Peyer's patch (tissue), 4 donors: Measurements from ENCODE around the gene GLT6D1. TPM values are rescaled to one million over a fixed set of nuclear protein-coding genes. Genes with fewer than 3 reads are reported as not detected.

ENCODE experiments used
- DNase-seq, 3 donors: peaks; one replicate each; pipeline ENCODE4 v3.0.0-alpha.2; 2017 to 2019
- H3K27ac ChIP-seq, 4 donors: fragments of 200-600 bp; sonication (generic); one replicate each; pipeline ENCODE4 v1.5.1; 2016 to 2019
- H3K27me3 ChIP-seq, 2 donors: fragments of 200-600 bp; sonication (generic); one replicate each; pipeline ENCODE4 v1.5.1; 2019
- H3K36me3 ChIP-seq, 3 donors: fragments of 200-600 bp; sonication (generic); one replicate each; pipeline ENCODE4 v1.5.1; 2016 to 2019
- H3K4me1 ChIP-seq, 4 donors: fragments of 200-600 bp; sonication (generic); one replicate each; pipeline ENCODE4 v1.5.1; 2016 to 2019
- H3K4me3 ChIP-seq, 4 donors: fragments of 200-600 bp; sonication (generic); 1 replicate in 3 of 4; 2 replicates in 1 of 4; pipeline ENCODE4 v1.5.1; 2016 to 2019; ENCODE audit warnings: mild to moderate bottlenecking in 1 of 4
- H3K9me3 ChIP-seq, 4 donors: fragments of 200-600 bp; sonication (generic); one replicate each; pipeline ENCODE4 v1.5.1; 2016 to 2019; ENCODE audit warnings: mild to moderate bottlenecking in 1 of 4
- POLR2A ChIP-seq, 2 donors: fragments of 450-650 bp; IDR thresholded peaks; one replicate each; pipeline ENCODE4 v1.5.1; 2017; ENCODE audit warnings: antibody characterized with exemption in 2 of 2, mild to moderate bottlenecking in 2 of 2, moderate library complexity in 2 of 2
- total RNA-seq, 4 donors: library from RNA; depleted of rRNA; stranded (reverse); fragments of >200 nt; gene quantifications; one replicate each; pipeline ENCODE4 v1.1.0, GENCODE V29; 2016
- TF ChIP-seq, protein P1 (sequence below), 6 experiments: fragments of 450-650 bp in 4 of 6; fragments of 200-600 bp in 2 of 6; sonication (generic) in 1 of 6; IDR thresholded peaks; one replicate each; pipeline ENCODE4 v1.5.1; 2017 to 2019; ENCODE audit warnings: antibody characterized with exemption in 6 of 6, mild to moderate bottlenecking in 3 of 6, moderate library complexity in 1 of 6

The GLT6D1 gene, protein sequence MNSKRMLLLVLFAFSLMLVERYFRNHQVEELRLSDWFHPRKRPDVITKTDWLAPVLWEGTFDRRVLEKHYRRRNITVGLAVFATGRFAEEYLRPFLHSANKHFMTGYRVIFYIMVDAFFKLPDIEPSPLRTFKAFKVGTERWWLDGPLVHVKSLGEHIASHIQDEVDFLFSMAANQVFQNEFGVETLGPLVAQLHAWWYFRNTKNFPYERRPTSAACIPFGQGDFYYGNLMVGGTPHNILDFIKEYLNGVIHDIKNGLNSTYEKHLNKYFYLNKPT
- not detected for total RNA-seq

DNA sequence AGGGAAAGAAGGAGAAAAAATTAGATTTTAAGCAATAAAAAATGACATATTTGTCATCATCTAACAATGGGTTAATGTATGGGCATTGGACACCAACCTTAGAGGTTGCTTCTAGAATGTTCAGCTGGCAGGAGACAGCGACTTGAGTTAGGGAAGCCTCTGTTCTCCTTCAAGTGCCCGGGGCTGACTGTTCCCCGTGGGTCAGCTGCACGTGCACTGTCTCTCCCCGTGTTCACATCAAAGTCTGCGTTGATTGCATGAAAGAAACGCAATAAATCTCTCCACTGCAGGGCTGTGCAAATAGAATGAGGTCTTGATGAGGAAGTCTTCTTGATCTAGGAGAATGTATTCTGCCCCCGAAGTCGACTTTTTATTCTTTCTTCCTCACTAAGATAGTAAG lies at the start of gene GLT6D1:
TSS of gene GLT6D1 (minus strand) at position 345 of the 400 bp plus-strand sequence. CDS start 353 bp downstream, outside the sequence.
- H3K27me3 ChIP-seq: no peaks in the 10 kb centered on the region
- H3K4me1 ChIP-seq: no peaks in the 10 kb centered on the region
- H3K36me3 ChIP-seq: no peaks in the 10 kb centered on the region
- H3K27ac ChIP-seq: no peak within 1 kb of the TSS
- H3K9me3 ChIP-seq: peaks cover 0 to 2% (median 0%) of the 10 kb centered on the region in 4 donors
- DNase-seq: no peak
- no peak within 1 kb of the TSS for H3K4me3 ChIP-seq
- TF ChIP-seq, protein P1, sequence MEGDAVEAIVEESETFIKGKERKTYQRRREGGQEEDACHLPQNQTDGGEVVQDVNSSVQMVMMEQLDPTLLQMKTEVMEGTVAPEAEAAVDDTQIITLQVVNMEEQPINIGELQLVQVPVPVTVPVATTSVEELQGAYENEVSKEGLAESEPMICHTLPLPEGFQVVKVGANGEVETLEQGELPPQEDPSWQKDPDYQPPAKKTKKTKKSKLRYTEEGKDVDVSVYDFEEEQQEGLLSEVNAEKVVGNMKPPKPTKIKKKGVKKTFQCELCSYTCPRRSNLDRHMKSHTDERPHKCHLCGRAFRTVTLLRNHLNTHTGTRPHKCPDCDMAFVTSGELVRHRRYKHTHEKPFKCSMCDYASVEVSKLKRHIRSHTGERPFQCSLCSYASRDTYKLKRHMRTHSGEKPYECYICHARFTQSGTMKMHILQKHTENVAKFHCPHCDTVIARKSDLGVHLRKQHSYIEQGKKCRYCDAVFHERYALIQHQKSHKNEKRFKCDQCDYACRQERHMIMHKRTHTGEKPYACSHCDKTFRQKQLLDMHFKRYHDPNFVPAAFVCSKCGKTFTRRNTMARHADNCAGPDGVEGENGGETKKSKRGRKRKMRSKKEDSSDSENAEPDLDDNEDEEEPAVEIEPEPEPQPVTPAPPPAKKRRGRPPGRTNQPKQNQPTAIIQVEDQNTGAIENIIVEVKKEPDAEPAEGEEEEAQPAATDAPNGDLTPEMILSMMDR (IDR thresholded peaks at IDR 0.05): no peak
- TF ChIP-seq POLR2A (IDR thresholded peaks at IDR 0.05): no peak

DNA sequence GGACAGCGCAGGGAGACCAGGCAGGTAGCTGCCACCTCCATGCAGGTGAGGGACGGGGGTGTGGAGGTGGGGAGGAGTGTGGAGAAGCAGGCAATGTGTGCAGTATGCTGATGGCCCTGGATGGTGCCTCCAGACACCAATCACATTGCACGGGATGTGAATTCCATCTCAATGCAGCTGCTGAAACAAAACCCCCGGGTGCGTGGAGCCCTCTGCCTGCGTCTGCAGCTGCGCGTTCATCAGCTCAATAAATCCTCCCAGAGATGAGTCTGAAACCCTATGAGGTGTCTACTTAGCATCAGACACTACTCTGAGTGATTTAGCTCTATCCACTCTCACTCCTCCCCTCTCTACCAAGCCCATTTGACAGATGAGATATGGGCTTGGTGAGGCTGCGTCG lies 49.7 kb upstream of the GLT6D1 start:
- no peaks in the 10 kb centered on the region for H3K4me1 ChIP-seq
- no peaks in the 10 kb centered on the region for H3K27me3 ChIP-seq
- no peak for DNase-seq
- H3K27ac ChIP-seq: no peak overlapping the region
- H3K36me3 ChIP-seq: no peaks in the 10 kb centered on the region
- H3K9me3 ChIP-seq: no peaks in the 10 kb centered on the region
- TF ChIP-seq POLR2A (IDR thresholded peaks at IDR 0.05): no peak
- TF ChIP-seq, protein P1 (IDR thresholded peaks at IDR 0.05): no peak
- H3K4me3 ChIP-seq: no peak overlapping the region

DNA sequence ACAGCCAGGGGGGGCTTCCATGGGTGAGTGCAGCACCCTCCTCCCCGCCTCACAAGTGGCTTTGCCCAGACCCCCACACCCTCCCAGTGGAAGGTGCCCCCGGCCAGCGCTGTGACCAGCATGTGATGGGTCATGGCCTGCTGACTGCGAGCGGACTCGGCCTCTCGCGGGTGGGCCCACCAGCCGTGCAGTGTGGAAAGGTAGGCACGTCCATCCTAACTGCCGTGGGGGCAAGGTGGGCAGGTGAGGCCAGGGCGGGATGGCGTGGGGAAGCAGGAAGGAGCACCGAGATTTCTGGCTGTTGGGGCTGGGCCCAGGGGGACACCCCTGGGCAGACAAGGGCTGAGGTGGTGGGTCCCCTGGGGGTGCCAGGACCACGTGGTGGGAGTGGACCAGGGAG lies 47.9 kb upstream of the GLT6D1 start:
- H3K9me3 ChIP-seq: no peaks in the 10 kb centered on the region
- TF ChIP-seq, protein P1 (IDR thresholded peaks at IDR 0.05): no peak
- TF ChIP-seq POLR2A (IDR thresholded peaks at IDR 0.05): no peak
- H3K4me1 ChIP-seq: no peaks in the 10 kb centered on the region
- no peak overlapping the region for H3K27ac ChIP-seq
- H3K27me3 ChIP-seq: no peaks in the 10 kb centered on the region
- no peak for DNase-seq
- H3K36me3 ChIP-seq: no peaks in the 10 kb centered on the region
- no peak overlapping the region for H3K4me3 ChIP-seq

DNA sequence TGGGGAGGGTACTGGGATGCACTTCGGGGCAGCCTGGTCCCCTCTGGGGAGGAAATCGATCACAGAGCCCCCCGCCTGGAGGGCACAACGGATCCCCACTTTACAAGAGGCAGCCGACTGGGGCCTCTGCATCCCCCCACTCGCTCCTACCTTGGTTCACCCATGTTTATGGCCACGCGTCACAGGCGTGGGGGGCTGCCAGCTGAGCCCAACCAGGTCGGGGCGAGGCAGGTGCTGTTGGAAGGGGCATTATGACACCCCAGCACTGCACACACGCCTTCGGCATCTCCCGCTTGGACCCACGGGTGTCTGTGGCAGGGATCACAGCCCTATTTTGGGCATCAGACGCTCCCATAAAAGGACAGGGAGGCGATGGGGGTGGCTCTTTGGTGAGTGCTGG lies 45.4 kb upstream of the GLT6D1 start:
- Histone ChIP-seq H3K4me1 (no peaks in the 10 kb centered on the region), H3K9me3 (no peaks in the 10 kb centered on the region), H3K27ac (no peak overlapping the region), H3K36me3 (no peaks in the 10 kb centered on the region), H3K4me3 (no peak overlapping the region), H3K27me3 (no peaks in the 10 kb centered on the region)
- TF ChIP-seq POLR2A (IDR thresholded peaks at IDR 0.05): no peak
- TF ChIP-seq, protein P1 (IDR thresholded peaks at IDR 0.05): no peak
- DNase-seq: no peak

DNA sequence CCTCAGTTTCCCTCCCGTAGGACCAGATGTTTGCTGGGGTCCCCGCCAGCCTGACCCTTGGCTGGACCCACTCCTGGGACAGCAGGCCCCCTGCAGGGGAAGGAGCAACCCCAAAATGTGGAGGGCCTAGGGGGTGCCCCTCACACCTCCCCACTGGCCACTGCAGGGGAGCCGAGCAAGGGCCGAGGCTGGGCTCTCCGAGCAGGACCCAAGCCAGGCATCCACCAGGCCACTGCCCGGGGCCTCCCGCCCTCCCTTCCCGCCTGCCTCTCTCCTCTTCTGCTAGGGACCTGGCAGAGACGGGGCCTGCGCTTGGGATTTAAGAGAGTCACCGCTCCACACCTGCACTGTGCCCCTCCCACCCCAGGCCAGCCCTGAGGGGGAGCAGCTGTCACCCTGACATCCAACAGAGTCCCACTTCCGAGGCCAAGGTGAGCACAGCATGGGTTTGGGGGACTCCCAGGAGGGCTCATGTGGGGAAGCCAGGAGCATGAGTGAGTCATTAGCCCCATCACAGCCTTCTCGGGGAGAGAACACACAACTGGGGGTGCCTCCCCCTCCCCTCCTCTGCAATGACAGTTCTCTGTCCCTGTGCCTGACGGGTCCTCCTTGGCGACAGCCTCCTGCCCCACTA lies 44.2 kb upstream of the GLT6D1 start:
- H3K36me3 ChIP-seq: no peaks in the 10 kb centered on the region
- no peaks in the 10 kb centered on the region for H3K27me3 ChIP-seq
- no peak for TF ChIP-seq POLR2A (IDR thresholded peaks at IDR 0.05)
- TF ChIP-seq, protein P1 (IDR thresholded peaks at IDR 0.05): no peak
- no peaks in the 10 kb centered on the region for H3K4me1 ChIP-seq
- no peak for DNase-seq
- H3K9me3 ChIP-seq: no peaks in the 10 kb centered on the region
- H3K27ac ChIP-seq: no peak overlapping the region
- no peak overlapping the region for H3K4me3 ChIP-seq
